Measurements from ENCODE around the gene TRIM50. TPM values are rescaled to one million over a fixed set of nuclear protein-coding genes. Genes with fewer than 3 reads are reported as not detected.
"Not testable (repeated sequence)": the region's sequence is repeated elsewhere in the genome, so short reads cannot be mapped to it uniquely, and the experiment has no call there.

The TRIM50 gene
- not detected in 2 replicates for total RNA-seq

- not testable (repeated sequence) for H3K27me3 ChIP-seq (ENCODE audit: control insufficient read depth, insufficient read depth, low read length); H3K4me3 ChIP-seq (ENCODE audit: low read depth, low read length); H3K36me3 ChIP-seq (ENCODE audit: control insufficient read depth, insufficient read depth, low read length); FAIRE-seq; DNase-seq (ENCODE audit: low read depth)
These were observed at the start of gene TRIM50, which contains the start of gene FKBP6 for GRCh38 chr7:73327922-73328321. TSS of gene TRIM50 (minus strand) at chr7:73328082. CDS start at chr7:73324787, 3,295 bp downstream. TSS of gene FKBP6 (plus strand) at chr7:73328161. CDS start at chr7:73328429, 268 bp downstream.

DNA sequence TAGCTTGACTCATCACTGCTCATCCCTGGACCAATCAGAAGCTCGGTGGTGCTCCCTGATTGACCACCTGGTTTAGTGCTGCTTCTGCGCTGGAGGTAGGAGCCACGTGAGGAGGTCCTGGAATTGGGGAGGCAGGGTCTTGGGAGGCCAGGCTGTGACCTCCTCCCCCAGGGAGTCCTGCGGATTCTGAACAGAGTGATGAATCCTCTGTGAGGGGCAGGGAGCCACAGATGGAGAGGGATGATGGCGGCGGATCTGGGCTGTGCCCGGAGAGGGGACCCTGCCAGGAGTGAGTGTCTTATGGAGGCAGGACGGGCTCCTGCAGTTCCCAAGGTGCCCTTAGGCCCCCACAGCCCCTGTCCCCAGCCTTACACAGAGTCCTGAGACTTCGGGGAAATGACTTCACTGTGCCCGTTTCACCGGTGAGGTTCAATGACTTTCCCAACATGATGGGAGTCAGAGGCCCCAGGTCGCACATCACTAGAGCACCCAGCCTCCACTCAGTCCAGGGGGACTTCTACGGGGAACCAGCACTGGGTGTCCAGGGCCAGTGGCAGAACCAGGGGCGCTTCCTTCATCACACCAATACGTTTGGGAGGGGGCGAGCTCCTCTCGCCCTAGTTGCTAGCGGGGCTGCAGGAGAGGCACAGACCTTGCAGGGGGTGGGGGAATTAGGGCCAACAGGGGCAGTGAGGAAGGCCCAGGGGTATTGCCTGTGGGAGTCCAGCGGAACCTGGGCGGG lies 49.0 kb upstream of the TRIM50 start:
- H3K36me3 ChIP-seq (ENCODE audit: control insufficient read depth, insufficient read depth, low read length) = no peaks in the 10 kb centered on the region
- FAIRE-seq (no peak), DNase-seq (ENCODE audit: low read depth) (no peak)
- no peak overlapping the region for H3K4me3 ChIP-seq (ENCODE audit: low read depth, low read length)
- no peak for TF ChIP-seq CTCF (IDR thresholded peaks at IDR 0.05; ENCODE audit: insufficient read depth, low read length, severe bottlenecking)
- no peaks in the 10 kb centered on the region for H3K27me3 ChIP-seq (ENCODE audit: control insufficient read depth, insufficient read depth, low read length)

- not testable (repeated sequence) for H3K4me3 ChIP-seq (ENCODE audit: low read depth, low read length); FAIRE-seq; DNase-seq (ENCODE audit: low read depth); H3K27me3 ChIP-seq (ENCODE audit: control insufficient read depth, insufficient read depth, low read length); H3K36me3 ChIP-seq (ENCODE audit: control insufficient read depth, insufficient read depth, low read length)
These were observed 48.4 kb upstream of the TRIM50 start for GRCh38 chr7:73376262-73376661.

GRCh38 chr7:73373741-73374140 lies 45.9 kb upstream of the TRIM50 start:
- H3K27me3 ChIP-seq (ENCODE audit: control insufficient read depth, insufficient read depth, low read length) = no peaks in the 10 kb centered on the region
- H3K4me3 ChIP-seq (ENCODE audit: low read depth, low read length) = no peak overlapping the region
- DNase-seq (ENCODE audit: low read depth) (no peak), FAIRE-seq (no peak)
- TF ChIP-seq CTCF (IDR thresholded peaks at IDR 0.05; ENCODE audit: insufficient read depth, low read length, severe bottlenecking) = no peak
- no peaks in the 10 kb centered on the region for H3K36me3 ChIP-seq (ENCODE audit: control insufficient read depth, insufficient read depth, low read length)

DNA sequence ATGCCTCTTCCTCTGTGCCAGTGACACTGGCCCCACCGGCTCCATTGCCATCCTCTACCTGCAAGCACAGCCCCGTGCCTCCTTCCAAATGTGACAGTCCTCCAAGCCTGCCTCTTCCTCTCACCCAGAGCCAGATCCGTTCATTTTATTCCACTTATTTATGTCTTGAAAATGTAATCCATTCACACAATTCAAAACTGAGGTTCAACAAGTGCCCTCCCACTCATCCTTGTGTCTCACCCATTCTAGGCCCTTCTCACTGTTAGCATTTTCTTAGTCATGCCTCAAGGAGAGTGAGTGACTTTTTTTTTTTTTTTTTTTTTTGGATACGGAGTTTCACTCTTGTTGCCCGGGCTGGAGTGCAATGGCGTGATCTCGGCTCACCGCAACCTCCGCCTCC lies 41.7 kb upstream of the TRIM50 start:
- no peak for DNase-seq (ENCODE audit: low read depth)
- no peak for FAIRE-seq
- Histone ChIP-seq H3K4me3 (ENCODE audit: low read depth, low read length) (no peak overlapping the region), H3K27me3 (ENCODE audit: control insufficient read depth, insufficient read depth, low read length) (no peaks in the 10 kb centered on the region), H3K36me3 (ENCODE audit: control insufficient read depth, insufficient read depth, low read length) (no peaks in the 10 kb centered on the region)
- no peak for TF ChIP-seq CTCF (IDR thresholded peaks at IDR 0.05; ENCODE audit: insufficient read depth, low read length, severe bottlenecking)

- TF ChIP-seq CTCF (IDR thresholded peaks at IDR 0.05; ENCODE audit: insufficient read depth, low read length, severe bottlenecking) = no peak
- Histone ChIP-seq H3K27me3 (ENCODE audit: control insufficient read depth, insufficient read depth, low read length) (no peaks in the 10 kb centered on the region), H3K4me3 (ENCODE audit: low read depth, low read length) (no peak overlapping the region), H3K36me3 (ENCODE audit: control insufficient read depth, insufficient read depth, low read length) (no peaks in the 10 kb centered on the region)
- DNase-seq (ENCODE audit: low read depth) = no peak
- no peak for FAIRE-seq
These were observed 41.1 kb upstream of the TRIM50 start for GRCh38 chr7:73369009-73369408.

- no peaks in the 10 kb centered on the region for H3K36me3 ChIP-seq (ENCODE audit: control insufficient read depth, insufficient read depth, low read length)
- FAIRE-seq (no peak), DNase-seq (ENCODE audit: low read depth) (no peak)
- TF ChIP-seq CTCF (IDR thresholded peaks at IDR 0.05; ENCODE audit: insufficient read depth, low read length, severe bottlenecking) = no peak
- no peaks in the 10 kb centered on the region for H3K27me3 ChIP-seq (ENCODE audit: control insufficient read depth, insufficient read depth, low read length)
- H3K4me3 ChIP-seq (ENCODE audit: low read depth, low read length) = no peak overlapping the region
These were observed 39.1 kb upstream of the TRIM50 start for GRCh38 chr7:73366990-73367389.

Data from bronchial epithelial cell (primary cell).